NCI-H69 (cell line): ENCODE measurements around the gene YDJC.

Experiments
- DNase-seq: peaks from one replicate; lab custom pipeline; 2025; lab: John Stamatoyannopoulos, UW

YDJC gene

GRCh38 chr22:21579474-21579851 lies 50.4 kb downstream of the YDJC start:
- DNase-seq, result no peak
